HepG2 (cell line): ENCODE measurements around the gene ENTREP3. TPM values are rescaled to one million over a fixed set of nuclear protein-coding genes. Genes with fewer than 3 reads are reported as not detected.

ENCODE experiments used
- ARID4A ChIP-seq: sonication (generic); formaldehyde crosslinking; IDR thresholded peaks from 2 replicates; pipeline ENCODE4 v1.5.0; 2020; ENCODE audit warnings: mild to moderate bottlenecking, missing genetic modification reagents, borderline replicate concordance
- ASH2L ChIP-seq: fragments of 300-600, 200-600 bp; sonication (generic); IDR thresholded peaks from 2 replicates; pipeline ENCODE4 v1.7.0; 2017; ENCODE audit warnings: low read depth, mild to moderate bottlenecking, moderate library complexity, mixed read lengths, low read length; ENCODE audit not compliant: insufficient read length
- IRF9 ChIP-seq: sonication (generic); formaldehyde crosslinking; IDR thresholded peaks from 2 replicates; pipeline ENCODE4 v1.8.0; 2022; ENCODE audit warnings: missing genetic modification reagents, mild to moderate bottlenecking, borderline replicate concordance
- JDP2 ChIP-seq: sonication (generic); formaldehyde crosslinking; IDR thresholded peaks from 2 replicates; pipeline ENCODE4 v1.8.1; 2022; ENCODE audit warnings: missing genetic modification reagents, borderline replicate concordance
- KLF16 ChIP-seq, 2 experiments: sonication (generic) in 1 of 2; formaldehyde crosslinking in 1 of 2; IDR thresholded peaks; 2 replicates each; pipeline versions ENCODE4 v1.6.1 to v1.8.0; 2016 to 2023; ENCODE audit warnings: missing genetic modification reagents in 2 of 2, missing compliant biosample characterization in 1 of 2
- KLF9 ChIP-seq: IDR thresholded peaks from 2 replicates; pipeline ENCODE4 v1.6.1; 2016; ENCODE audit warnings: low read depth
- MEIS2 ChIP-seq: sonication (generic); formaldehyde crosslinking; IDR thresholded peaks from 2 replicates; pipeline ENCODE4 v1.9.0; 2021; ENCODE audit warnings: mild to moderate bottlenecking, missing genetic modification reagents
- MIER2 ChIP-seq: IDR thresholded peaks from 2 replicates; pipeline ENCODE4 v1.6.1; 2016; ENCODE audit warnings: missing biosample characterization, missing genetic modification reagents
- NCOA1 ChIP-seq: sonication (generic); formaldehyde crosslinking; IDR thresholded peaks from 2 replicates; pipeline ENCODE4 v1.9.0; 2021; ENCODE audit warnings: missing genetic modification reagents
- NFRKB ChIP-seq: fragments of 450-650 bp; IDR thresholded peaks from 2 replicates; pipeline ENCODE4 v1.6.1; 2017
- PHF8 ChIP-seq: sonication (generic); formaldehyde crosslinking; IDR thresholded peaks from 2 replicates; pipeline ENCODE4 v1.5.0; 2020; ENCODE audit warnings: missing genetic modification reagents
- PPARG ChIP-seq: conservative IDR thresholded peaks from 2 replicates; pipeline ENCODE4 v1.6.1; 2016; ENCODE audit warnings: missing biosample characterization, missing genetic modification reagents
- REPIN1 ChIP-seq: sonication (generic); formaldehyde crosslinking; IDR thresholded peaks from 2 replicates; pipeline ENCODE4 v1.8.0; 2022; ENCODE audit warnings: missing genetic modification reagents, low read depth, mild to moderate bottlenecking, borderline replicate concordance
- SALL1 ChIP-seq: sonication (generic); formaldehyde crosslinking; IDR thresholded peaks from 2 replicates; pipeline ENCODE4 v1.8.0; 2022; ENCODE audit warnings: mild to moderate bottlenecking, missing genetic modification reagents
- SATB2 ChIP-seq: sonication (generic); formaldehyde crosslinking; IDR thresholded peaks from 2 replicates; pipeline ENCODE4 v1.5.0; 2020; ENCODE audit warnings: missing genetic modification reagents
- ZFYVE20 ChIP-seq: sonication (generic); formaldehyde crosslinking; IDR thresholded peaks from 2 replicates; pipeline ENCODE4 v1.8.0; 2023; ENCODE audit warnings: low read depth, mild to moderate bottlenecking, moderate library complexity, missing genetic modification reagents, borderline replicate concordance
- ZNF18 ChIP-seq: sonication (generic); formaldehyde crosslinking; IDR thresholded peaks from 2 replicates; pipeline ENCODE4 v1.8.0; 2022; ENCODE audit warnings: mild to moderate bottlenecking, missing genetic modification reagents; ENCODE audit not compliant: insufficient replicate concordance
- ZNF224 ChIP-seq: sonication (generic); formaldehyde crosslinking; IDR thresholded peaks from 2 replicates; pipeline ENCODE4 v1.5.0; 2020; ENCODE audit warnings: mild to moderate bottlenecking, missing genetic modification reagents
- ZNF329 ChIP-seq: sonication (generic); formaldehyde crosslinking; IDR thresholded peaks from 2 replicates; pipeline ENCODE4 v1.9.0; 2021; ENCODE audit warnings: low read depth, mild to moderate bottlenecking, missing genetic modification reagents
- ZNF383 ChIP-seq: sonication (generic); formaldehyde crosslinking; IDR thresholded peaks from 2 replicates; pipeline ENCODE4 v1.4.0; 2020; ENCODE audit warnings: missing genetic modification reagents, mild to moderate bottlenecking, borderline replicate concordance
- ZNF556 ChIP-seq: sonication (generic); formaldehyde crosslinking; IDR thresholded peaks from 2 replicates; pipeline ENCODE4 v1.4.0; 2020; ENCODE audit warnings: mild to moderate bottlenecking, missing genetic modification reagents, borderline replicate concordance
- ZNF564 ChIP-seq: sonication (generic); formaldehyde crosslinking; IDR thresholded peaks from 2 replicates; pipeline ENCODE4 v1.8.1; 2023; ENCODE audit warnings: mild to moderate bottlenecking, missing genetic modification reagents
- ZNF720 ChIP-seq: sonication (generic); formaldehyde crosslinking; IDR thresholded peaks from 2 replicates; pipeline ENCODE4 v1.4.0; 2020; ENCODE audit warnings: missing genetic modification reagents
- ZNF816 ChIP-seq: sonication (generic); formaldehyde crosslinking; IDR thresholded peaks from 2 replicates; pipeline ENCODE4 v1.8.0; 2022; ENCODE audit warnings: missing genetic modification reagents, mild to moderate bottlenecking, borderline replicate concordance
- ZNF841 ChIP-seq: sonication (generic); formaldehyde crosslinking; IDR thresholded peaks from 2 replicates; pipeline ENCODE4 v1.8.1; 2023; ENCODE audit warnings: missing genetic modification reagents, borderline replicate concordance
- polyA plus RNA-seq, 8 experiments: library from polyadenylated mRNA; depleted of rRNA in 3 of 8; stranded (reverse) in 7 of 8; unstranded in 1 of 8; fragments of >200 nt; fragmentation: Illumina TruSeq in 4 of 8; extraction: Trizol in 4 of 8; gene quantifications; 2 replicates each; pipeline versions ENCODE4 v1.2.1 to v1.2.3, GENCODE V29; 2011 to 2016; ENCODE audit warnings: low read depth in 4 of 8, missing spikeins in 1 of 8, mixed read lengths in 1 of 8; ENCODE audit not compliant: insufficient read depth in 1 of 8
- total RNA-seq, 5 experiments: library from RNA; depleted of rRNA; stranded (reverse); fragments of >200 nt; fragmentation: Illumina TruSeq; extraction: Trizol; gene quantifications; 2 replicates each; pipeline ENCODE4 v1.2.3, GENCODE V29; 2016; ENCODE audit warnings: low read depth in 1 of 5
- TF ChIP-seq, protein P1 (sequence below): sonication (generic); formaldehyde crosslinking; IDR thresholded peaks from 2 replicates; pipeline ENCODE4 v1.8.1; 2023; ENCODE audit warnings: mild to moderate bottlenecking, missing genetic modification reagents, borderline replicate concordance

Gene ENTREP3
- total and polyA plus RNA-seq, 2 of the 13 experiments (the other 11 are each of a cell fraction or from before 2014, with no cell fraction given): 4.1 to 9.9 TPM

- TF ChIP-seq IRF9 (CRISPR knock-in tag): 0 out of 2 replicates have a peak, but pooled peaks have one; percentile 53
- TF ChIP-seq ASH2L: peak; percentile 65
- no peak for TF ChIP-seq ZNF816 (CRISPR knock-in tag)
- peak; percentile 0; the same call in 1 of the 2 replicates for TF ChIP-seq PHF8 (CRISPR knock-in tag)
- no peak for TF ChIP-seq KLF9 (CRISPR knock-in tag)
- no peak for TF ChIP-seq ZNF720 (CRISPR knock-in tag)
- no peak for TF ChIP-seq MEIS2 (CRISPR knock-in tag)
- no peak; the same call in 1 of the 2 replicates for TF ChIP-seq ZNF329
- TF ChIP-seq KLF16 (CRISPR knock-in tag; IDR thresholded peaks at IDR 0.05): no peak
- no peak for TF ChIP-seq PPARG
- no peak for TF ChIP-seq ZFYVE20 (CRISPR knock-in tag)
- TF ChIP-seq NFRKB: no peak
- TF ChIP-seq, protein P1, sequence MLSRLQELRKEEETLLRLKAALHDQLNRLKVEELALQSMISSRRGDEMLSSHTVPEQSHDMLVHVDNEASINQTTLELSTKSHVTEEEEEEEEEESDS (CRISPR knock-in tag): no peak
- TF ChIP-seq ZNF564 (CRISPR knock-in tag): no peak
- TF ChIP-seq ZNF841 (CRISPR knock-in tag): no peak
- TF ChIP-seq ZNF383 (CRISPR knock-in tag): no peak
- no peak for TF ChIP-seq ZNF18 (CRISPR knock-in tag)
- no peak for TF ChIP-seq SATB2
- TF ChIP-seq ZNF556 (CRISPR knock-in tag): peak; percentile 40; the same call in 1 of the 2 replicates
- TF ChIP-seq ARID4A: peak; percentile 79
- TF ChIP-seq MIER2 (CRISPR knock-in tag): no peak
- TF ChIP-seq NCOA1 (CRISPR knock-in tag): no peak
- no peak for TF ChIP-seq REPIN1 (CRISPR knock-in tag)
- 0 out of 2 replicates have a peak, but pooled peaks have one; percentile 15 for TF ChIP-seq SALL1 (CRISPR knock-in tag)
- TF ChIP-seq JDP2 (CRISPR knock-in tag): no peak
- TF ChIP-seq ZNF224: 0 out of 2 replicates have a peak, but pooled peaks have one; percentile 26
Measured at GRCh38 chr1:155226910-155227260, 28.4 kb downstream of the ENTREP3 start (continued).
